Right lung (tissue), 10 donors: ENCODE data around the gene MPDU1. TPM values are rescaled to one million over a fixed set of nuclear protein-coding genes. Genes with fewer than 3 reads are reported as not detected.

Experiments
- DNase-seq, 2 donors: peaks; one replicate each; pipeline ENCODE4 v3.0.0-alpha.2; 2013
- long read RNA-seq, 8 donors: transcript quantifications; one replicate each; lab custom pipeline, GENCODE V29; 2026
- polyA plus RNA-seq, 5 donors: library from polyadenylated mRNA; unstranded; fragments of 120-200 nt; gene quantifications; one replicate each; pipeline versions ENCODE4 v1.2.1 to v1.2.3, GENCODE V29; 2013; ENCODE audit warnings: inconsistent platforms in 1 of 5, low replicate concordance in 1 of 5; ENCODE audit not compliant: insufficient read length in 5 of 5, insufficient read depth in 1 of 5

Gene MPDU1
- polyA plus RNA-seq: 10 to 100 TPM; 83.2 to 98.1 (median 93.5) TPM
- long read RNA-seq, donor 1, transcript MPDU1-203 (6 exons, 1,125 nt): minor isoform, 8 of 80 reads
- long read RNA-seq, donor 1, transcript MPDU1-201 (7 exons, 1,601 nt): major isoform, 26 of 80 reads
- long read RNA-seq, donor 1, transcript MPDU1-208 (2 exons, 1,195 nt): minor isoform, 5 of 80 reads
- long read RNA-seq, donor 1, partial matches to known transcripts: 29 of 80 reads
- long read RNA-seq, donor 1, other reads (novel, unspliced or antisense): 0 of 80 reads
- long read RNA-seq, donor 2, transcript MPDU1-201 (7 exons, 1,601 nt): major isoform, 18 of 27 reads
- long read RNA-seq, donor 2, partial matches to known transcripts: 0 of 27 reads
- long read RNA-seq, donor 2, other reads (novel, unspliced or antisense): 0 of 27 reads
- long read RNA-seq, donor 3, transcript MPDU1-201 (7 exons, 1,601 nt): major isoform, 26 of 64 reads
- long read RNA-seq, donor 3, partial matches to known transcripts: 26 of 64 reads
- long read RNA-seq, donor 3, other reads (novel, unspliced or antisense): 0 of 64 reads
- long read RNA-seq, donor 4, transcript MPDU1-201 (7 exons, 1,601 nt): major isoform, 18 of 25 reads
- long read RNA-seq, donor 4, partial matches to known transcripts: 0 of 25 reads
- long read RNA-seq, donor 4, other reads (novel, unspliced or antisense): 0 of 25 reads
- long read RNA-seq, donor 5, transcript MPDU1-208 (2 exons, 1,195 nt): minor isoform, 5 of 87 reads
- long read RNA-seq, donor 5, transcript MPDU1-201 (7 exons, 1,601 nt): major isoform, 32 of 87 reads
- long read RNA-seq, donor 5, transcript MPDU1-203 (6 exons, 1,125 nt): minor isoform, 7 of 87 reads
- long read RNA-seq, donor 5, partial matches to known transcripts: 35 of 87 reads
- long read RNA-seq, donor 5, other reads (novel, unspliced or antisense): 0 of 87 reads
- long read RNA-seq, donor 6, transcript MPDU1-208 (2 exons, 1,195 nt): minor isoform, 5 of 71 reads
- long read RNA-seq, donor 6, transcript MPDU1-201 (7 exons, 1,601 nt): major isoform, 33 of 71 reads
- long read RNA-seq, donor 6, partial matches to known transcripts: 20 of 71 reads
- long read RNA-seq, donor 6, other reads (novel, unspliced or antisense): 0 of 71 reads
- long read RNA-seq, donor 7, transcript MPDU1-201 (7 exons, 1,601 nt): major isoform, 7 of 12 reads
- long read RNA-seq, donor 7, partial matches to known transcripts: 0 of 12 reads
- long read RNA-seq, donor 7, other reads (novel, unspliced or antisense): 0 of 12 reads
- long read RNA-seq, donor 8, transcript MPDU1-201 (7 exons, 1,601 nt): major isoform, 8 of 25 reads
- long read RNA-seq, donor 8, partial matches to known transcripts: 11 of 25 reads
- long read RNA-seq, donor 8, other reads (novel, unspliced or antisense): 0 of 25 reads

GRCh38 chr17:7583253-7584109 lies at the start of gene MPDU1:
TSS of gene MPDU1 (plus strand) at chr17:7583852. CDS start at chr17:7583863, 11 bp downstream.
- DNase-seq: peak; percentile 98 to 99

DNA sequence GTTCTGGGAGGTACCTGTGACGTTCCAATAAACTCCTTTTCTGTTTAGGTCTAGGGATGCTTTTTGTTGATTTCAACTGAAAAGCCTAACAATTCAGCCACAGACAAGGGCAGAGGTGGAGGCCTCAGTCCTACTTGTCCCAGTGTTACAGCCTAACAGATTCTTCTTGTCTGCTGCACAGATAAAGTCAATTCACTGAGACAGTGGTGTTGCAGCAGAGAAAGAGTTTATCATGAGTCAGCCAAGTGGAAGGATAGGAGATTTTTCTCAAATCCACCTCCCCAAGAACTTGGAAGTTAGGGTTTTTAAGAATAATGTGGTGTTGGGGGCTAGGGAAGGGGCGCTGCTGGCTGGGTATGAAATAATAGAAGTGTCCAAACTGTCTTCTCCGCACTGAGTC lies 45.6 kb upstream of the MPDU1 start:
- DNase-seq: no peak

- DNase-seq: no peak
These were observed 44.6 kb upstream of the MPDU1 start for GRCh38 chr17:7538891-7539545.

GRCh38 chr17:7541074-7541621 lies 42.5 kb upstream of the MPDU1 start:
- DNase-seq: no peak

GRCh38 chr17:7544911-7545310 lies 38.7 kb upstream of the MPDU1 start:
- DNase-seq: no peak

DNA sequence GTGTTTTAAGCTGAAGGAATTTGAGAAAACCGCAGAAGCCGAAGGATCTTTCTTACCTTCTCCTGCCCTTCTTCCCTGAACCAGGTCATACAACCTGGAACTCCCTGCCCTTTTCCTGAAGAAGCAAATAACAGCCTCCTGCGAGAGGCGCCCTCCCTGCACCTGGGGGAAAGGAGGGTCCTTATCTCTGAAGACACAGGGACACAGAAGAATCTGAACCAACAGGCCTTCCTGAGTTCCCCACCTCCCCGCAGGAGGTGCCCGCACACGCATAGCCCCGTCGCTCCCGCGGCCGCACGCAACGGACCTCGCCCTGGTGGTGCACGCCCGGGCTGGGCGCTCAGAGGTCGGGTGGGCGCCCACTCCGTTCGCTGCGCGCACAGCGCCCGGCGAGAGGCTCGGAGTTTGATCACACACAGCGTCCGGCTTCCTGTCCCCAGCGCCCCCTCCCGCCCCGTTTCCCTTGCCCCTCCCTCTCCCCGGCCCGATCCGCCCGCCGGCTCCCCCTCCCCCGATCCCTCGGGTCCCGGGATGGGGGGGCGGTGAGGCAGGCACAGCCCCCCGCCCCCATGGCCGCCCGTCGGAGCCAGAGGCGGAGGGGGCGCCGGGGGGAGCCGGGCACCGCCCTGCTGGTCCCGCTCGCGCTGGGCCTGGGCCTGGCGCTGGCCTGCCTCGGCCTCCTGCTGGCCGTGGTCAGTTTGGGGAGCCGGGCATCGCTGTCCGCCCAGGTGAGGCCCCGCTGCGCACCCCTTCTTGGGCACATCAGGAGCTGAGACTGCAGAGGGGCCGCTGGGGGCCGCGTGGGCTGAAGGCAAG lies 34.9 kb upstream of the MPDU1 start, which contains the start of gene TNFSF12:
TNFSF12 (plus strand) TSS at position 474 of the 816 bp plus-strand sequence; CDS start at position 570, 96 bp downstream.
- peak in 1 of 2 donors; percentile 54 for DNase-seq

DNA sequence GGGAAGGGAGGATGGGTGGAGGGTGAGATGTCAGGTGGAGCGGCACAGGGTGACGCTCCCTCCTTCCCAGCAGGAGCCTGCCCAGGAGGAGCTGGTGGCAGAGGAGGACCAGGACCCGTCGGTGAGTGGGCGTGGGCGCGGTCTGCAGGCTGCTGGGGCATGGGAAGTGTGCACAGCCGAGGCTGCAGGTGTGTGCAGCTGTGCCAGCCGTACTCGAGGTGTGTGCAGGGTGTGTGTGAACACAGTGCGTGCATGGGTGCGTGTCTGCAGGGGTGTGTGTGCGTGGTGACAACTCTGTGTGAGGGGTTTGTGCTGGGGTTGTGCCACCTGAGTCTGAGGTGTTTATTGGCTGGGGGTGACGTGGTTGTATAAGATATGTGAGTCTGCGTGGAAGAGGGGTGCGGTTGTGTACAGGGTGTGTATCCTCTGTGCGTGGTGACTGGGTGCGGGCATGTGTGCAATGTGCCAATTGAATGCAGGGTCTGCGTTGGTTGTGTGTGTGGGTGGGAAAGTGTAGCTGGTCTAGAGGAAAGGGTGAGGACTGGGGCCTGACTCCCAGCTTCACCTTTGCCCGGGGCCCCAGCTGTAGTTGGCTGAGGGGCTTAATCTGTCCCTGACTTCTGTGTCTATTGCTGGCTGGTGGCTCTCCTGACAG lies 34.1 kb upstream of the MPDU1 start:
- no peak for DNase-seq

GRCh38 chr17:7550344-7550743 lies 33.3 kb upstream of the MPDU1 start:
- no peak for DNase-seq

DNA sequence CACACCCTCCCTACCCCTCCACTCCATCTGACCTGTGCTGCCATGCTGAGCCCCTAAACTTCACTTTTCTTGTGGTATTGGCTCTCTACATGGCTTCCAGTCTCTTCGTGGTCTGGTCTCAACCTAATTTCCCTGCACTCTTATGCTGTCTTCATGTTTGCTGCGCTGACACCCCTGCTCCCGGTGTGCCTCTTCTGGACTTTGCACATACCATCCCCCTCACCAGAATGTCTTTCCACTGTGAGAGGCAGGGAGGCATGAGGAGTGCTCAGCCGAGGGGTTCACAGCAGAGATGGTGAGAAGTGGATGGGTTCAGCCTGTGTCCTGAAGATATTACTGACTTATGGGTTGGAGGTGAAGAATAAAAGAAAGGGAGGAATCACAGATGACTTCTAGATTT lies 32.3 kb upstream of the MPDU1 start:
- DNase-seq: no peak

- no peak for DNase-seq
These were observed 31.0 kb upstream of the MPDU1 start for GRCh38 chr17:7552621-7553051.

DNA sequence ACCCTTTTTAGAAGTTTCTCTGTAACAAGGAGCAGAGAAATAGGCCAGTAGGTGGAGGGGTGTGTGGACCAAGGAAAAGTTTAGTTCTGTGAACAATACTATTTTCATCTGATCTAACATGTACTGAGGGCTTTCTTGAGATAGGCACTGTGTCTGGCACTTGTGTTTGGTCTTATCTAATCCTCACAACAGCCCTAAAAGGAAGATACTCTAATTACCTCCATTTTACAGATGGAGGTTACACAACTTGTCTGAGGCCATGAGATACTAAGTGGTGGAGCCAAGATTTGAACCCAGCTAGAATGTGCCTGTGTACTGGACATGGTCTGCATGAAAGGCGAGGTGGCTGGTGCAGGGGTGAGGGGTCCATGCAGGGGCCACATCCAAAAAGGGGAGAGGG lies 30.3 kb upstream of the MPDU1 start:
- DNase-seq: no peak

GRCh38 chr17:7555320-7555948 lies 28.2 kb upstream of the MPDU1 start:
- no peak for DNase-seq

GRCh38 chr17:7556627-7557026 lies 27.0 kb upstream of the MPDU1 start:
- DNase-seq: no peak

- DNase-seq: no peak
These were observed 26.4 kb upstream of the MPDU1 start for GRCh38 chr17:7557147-7557764.

DNA sequence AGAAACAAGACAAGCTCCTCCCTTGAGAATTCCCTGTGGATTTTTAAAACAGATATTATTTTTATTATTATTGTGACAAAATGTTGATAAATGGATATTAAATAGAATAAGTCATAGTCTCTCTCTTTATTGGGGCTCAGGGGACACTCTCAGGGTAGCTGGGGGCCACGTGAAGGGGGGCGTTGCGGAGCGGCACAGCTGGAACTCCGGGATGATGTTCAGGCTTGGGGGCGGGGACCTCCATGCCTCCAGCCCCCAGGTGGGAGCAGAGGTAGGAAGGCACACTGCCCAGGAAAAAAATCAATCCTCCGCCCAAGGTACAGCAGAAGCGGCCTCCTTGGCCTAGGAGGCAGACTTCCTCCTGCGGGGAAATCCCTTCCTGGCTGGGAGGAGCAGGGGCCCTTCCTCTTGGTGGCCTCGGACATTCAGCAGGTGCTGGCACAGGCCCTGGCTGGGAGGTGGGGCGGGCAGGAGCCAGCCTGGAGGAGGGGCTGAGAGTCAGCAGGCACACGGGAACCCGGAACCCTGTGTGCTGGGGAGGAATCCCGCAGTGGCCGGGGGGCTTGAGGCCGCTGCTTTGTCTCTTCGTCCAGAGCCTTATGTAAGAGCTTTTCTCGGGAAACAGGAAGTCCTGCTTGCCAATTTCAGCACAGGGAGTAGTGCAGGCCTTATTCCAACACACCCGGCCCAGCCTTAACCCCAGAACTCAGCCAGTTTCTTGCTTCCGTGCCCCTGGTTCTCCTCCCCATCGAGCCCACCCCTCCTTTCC lies 25.7 kb upstream of the MPDU1 start:
- DNase-seq: peak; percentile 90 to 92
